TTC549 (cell line): Measurements from ENCODE around the gene SUDS3.

Source experiments
- FAIRE-seq: peaks from 2 replicates; lab custom pipeline; 2012; peaks lifted over from hg19 to GRCh38; lab: Jason Lieb, UNC

The SUDS3 gene

DNA sequence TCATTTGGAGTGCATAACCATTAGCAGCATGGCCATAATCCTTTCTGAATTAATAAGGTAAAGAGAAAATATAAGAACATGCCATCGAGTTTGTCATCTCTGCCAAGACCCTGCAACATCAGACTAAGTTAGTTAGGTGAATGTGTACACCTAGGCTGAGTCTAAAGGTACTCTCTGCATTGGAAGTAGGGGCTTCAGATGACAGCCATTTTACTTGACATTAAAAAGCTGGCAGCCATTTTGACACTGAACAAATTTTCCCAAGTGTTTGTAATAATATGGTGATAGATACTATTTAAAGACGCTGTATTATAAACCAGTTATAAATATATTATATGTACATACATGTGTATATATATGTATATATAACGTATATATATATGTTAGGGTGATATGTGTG lies 79.0 kb downstream of the SUDS3 start:
- no peak for FAIRE-seq

DNA sequence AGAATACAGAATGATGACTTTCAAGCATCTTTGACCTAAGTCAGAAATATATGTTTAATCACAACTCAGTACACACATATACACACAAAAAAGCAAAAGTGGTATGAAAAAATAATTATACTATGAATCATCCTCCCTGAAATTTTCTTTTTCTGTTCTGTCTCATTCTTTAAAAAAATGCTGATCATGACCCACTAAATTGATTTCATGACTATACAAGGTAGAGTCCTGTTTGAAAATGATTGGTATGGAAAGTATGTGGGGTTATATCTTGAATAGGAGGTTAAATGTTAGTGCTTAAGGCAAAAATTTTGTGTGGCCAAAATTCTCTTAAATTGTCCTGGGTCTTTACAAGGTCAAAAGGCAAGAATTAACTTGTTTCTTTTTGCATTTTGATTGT lies 80.4 kb downstream of the SUDS3 start:
- no peak for FAIRE-seq

DNA sequence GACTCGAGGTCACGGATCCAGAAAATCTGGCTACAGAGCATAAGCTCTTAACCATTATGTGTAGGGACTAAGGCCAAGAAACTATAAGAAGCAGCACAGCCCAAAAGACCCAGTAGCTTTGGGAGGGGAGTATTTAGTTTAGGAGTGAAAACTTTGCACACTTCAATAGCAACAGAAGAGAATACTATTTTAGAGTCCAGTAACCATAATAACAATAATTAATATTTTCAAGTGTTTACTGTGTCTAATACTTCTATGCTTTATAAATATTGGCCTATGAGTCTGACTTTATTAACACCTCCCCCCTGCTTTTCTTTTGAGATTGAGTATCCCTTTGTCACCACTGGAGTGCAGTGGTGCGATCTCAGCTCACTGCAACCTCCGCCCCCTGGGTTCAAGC lies 82.8 kb downstream of the SUDS3 start:
- FAIRE-seq = no peak

DNA sequence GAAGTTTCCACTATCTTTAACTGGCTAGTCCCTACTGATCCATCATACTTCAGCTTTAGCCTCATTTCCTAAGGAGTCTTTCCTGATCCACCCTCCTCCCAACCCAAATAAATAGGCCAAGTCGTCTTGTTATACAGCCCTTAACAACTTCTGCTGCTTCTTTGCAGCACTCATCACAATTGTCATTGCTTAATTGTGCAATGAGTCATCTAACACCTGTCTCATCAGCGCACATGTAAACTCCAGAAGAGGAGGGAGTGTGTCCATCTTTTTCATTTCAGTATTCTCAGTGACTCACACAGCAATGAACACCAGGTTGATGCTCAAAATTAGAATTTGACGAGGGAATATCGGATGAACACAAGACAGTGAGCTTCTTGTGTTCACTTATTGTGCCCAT lies 87.3 kb downstream of the SUDS3 start:
- no peak for FAIRE-seq

DNA sequence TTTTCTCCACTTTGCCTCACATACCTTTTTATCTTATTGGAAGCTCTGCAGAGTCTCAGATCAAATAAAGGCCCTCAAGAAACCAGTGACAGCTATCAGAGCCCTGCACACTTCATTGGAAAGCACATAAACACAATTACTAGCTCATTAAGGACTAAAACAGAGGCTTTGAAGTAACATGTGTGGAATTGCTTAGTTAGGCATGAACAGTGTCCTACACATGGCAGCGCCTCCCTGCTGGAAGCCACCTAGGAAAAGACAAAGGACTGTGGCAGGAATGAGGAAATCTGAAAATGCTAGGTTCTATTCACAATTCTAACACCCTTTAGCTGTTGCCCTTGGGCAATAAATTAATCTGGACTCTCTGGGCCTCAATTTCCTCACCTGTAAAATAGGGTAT lies 89.4 kb downstream of the SUDS3 start:
- FAIRE-seq = no peak
